A673 (cell line): ENCODE results near the gene PNPT1.

Experiments used
- CTCF ChIP-seq: fragments of 300-800, 200-600 bp; sonication (generic); conservative IDR thresholded peaks from 2 replicates; pipeline ENCODE4 v1.5.1; 2017; ENCODE audit warnings: low read depth, mild to moderate bottlenecking, antibody characterized with exemption, low read length, moderate library complexity, mixed read lengths
- EZH2 ChIP-seq: fragments of 200-600 bp; sonication (generic); IDR thresholded peaks from 2 replicates; pipeline ENCODE4 v1.6.1; 2017; ENCODE audit warnings: borderline replicate concordance, low read depth, mild to moderate bottlenecking, mixed read lengths, antibody characterized with exemption, low read length; ENCODE audit not compliant: poor library complexity, severe bottlenecking

GRCh38 chr2:55601849-55602248 lies 91.8 kb downstream of the PNPT1 start:
- TF ChIP-seq CTCF (no peak), EZH2 (no peak)
